K562 treated with DMSO at 1 percent for 12 hours (cell line): ENCODE results near the gene CNPY1. TPM values are rescaled to one million over a fixed set of nuclear protein-coding genes. Genes with fewer than 3 reads are reported as not detected.

Experiments used
- total RNA-seq: library from RNA; unstranded; fragments of 300-600 nt; gene quantifications from 2 replicates; pipeline ENCODE4 v1.2.3, GENCODE V29; 2022; ENCODE audit not compliant: insufficient read depth

CNPY1 gene
- not detected in 2 replicates for total RNA-seq

GRCh38 chr7:155546449-155546848, at the start of gene CNPY1:
Gene CNPY1, minus strand, starts transcription at chr7:155546559. Its CDS starts 630 bp downstream, at chr7:155545929.

DNA sequence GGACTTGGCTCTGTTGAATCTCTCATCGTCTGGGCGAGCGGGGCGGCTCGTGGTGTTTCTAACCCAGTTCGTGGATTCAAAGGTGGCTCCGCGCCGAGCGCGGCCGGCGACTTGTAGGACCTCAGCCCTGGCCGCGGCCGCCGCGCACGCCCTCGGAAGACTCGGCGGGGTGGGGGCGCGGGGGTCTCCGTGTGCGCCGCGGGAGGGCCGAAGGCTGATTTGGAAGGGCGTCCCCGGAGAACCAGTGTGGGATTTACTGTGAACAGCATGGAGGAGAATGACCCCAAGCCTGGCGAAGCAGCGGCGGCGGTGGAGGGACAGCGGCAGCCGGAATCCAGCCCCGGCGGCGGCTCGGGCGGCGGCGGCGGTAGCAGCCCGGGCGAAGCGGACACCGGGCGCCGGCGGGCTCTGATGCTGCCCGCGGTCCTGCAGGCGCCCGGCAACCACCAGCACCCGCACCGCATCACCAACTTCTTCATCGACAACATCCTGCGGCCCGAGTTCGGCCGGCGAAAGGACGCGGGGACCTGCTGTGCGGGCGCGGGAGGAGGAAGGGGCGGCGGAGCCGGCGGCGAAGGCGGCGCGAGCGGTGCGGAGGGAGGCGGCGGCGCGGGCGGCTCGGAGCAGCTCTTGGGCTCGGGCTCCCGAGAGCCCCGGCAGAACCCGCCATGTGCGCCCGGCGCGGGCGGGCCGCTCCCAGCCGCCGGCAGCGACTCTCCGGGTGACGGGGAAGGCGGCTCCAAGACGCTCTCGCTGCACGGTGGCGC, 88.1 kb downstream of the CNPY1 start, which contains the start of gene EN2:
Gene EN2, plus strand, starts transcription at position 19 of the 767 bp plus-strand sequence. Its CDS starts 249 bp downstream, at position 268.

Other genes with a start within 250 kb of the CNPY1 start
- 63.6 and 105 TPM in 2 replicates for gene INSIG1, start 248.7 kb downstream of the CNPY1 start, total RNA-seq
- gene EN2, start 88.4 kb downstream of the CNPY1 start, total RNA-seq: not detected in 2 replicates
- gene RBM33, start 98.1 kb upstream of the CNPY1 start, total RNA-seq: 8.2 and 46.0 TPM in 2 replicates